Neural progenitor cell (in vitro differentiated cells): Measurements from ENCODE around the gene ANKRD13D.

Source experiments
- EZH2 ChIP-seq: fragments of 200-600 bp; sonication (generic); IDR thresholded peaks from 2 replicates; pipeline ENCODE4 v1.6.1; 2017; ENCODE audit warnings: antibody characterized with exemption, mild to moderate bottlenecking, moderate library complexity
- EZH2phosphoT487 ChIP-seq: fragments of 200-600 bp; sonication (generic); IDR thresholded peaks from 2 replicates; pipeline ENCODE4 v1.6.1; 2017; ENCODE audit warnings: antibody characterized with exemption
- TF ChIP-seq, protein P1 (sequence below): fragments of 200-600 bp; sonication (generic); IDR thresholded peaks from 2 replicates; pipeline ENCODE4 v1.5.1; 2017; ENCODE audit warnings: antibody characterized with exemption, mild to moderate bottlenecking

DNA sequence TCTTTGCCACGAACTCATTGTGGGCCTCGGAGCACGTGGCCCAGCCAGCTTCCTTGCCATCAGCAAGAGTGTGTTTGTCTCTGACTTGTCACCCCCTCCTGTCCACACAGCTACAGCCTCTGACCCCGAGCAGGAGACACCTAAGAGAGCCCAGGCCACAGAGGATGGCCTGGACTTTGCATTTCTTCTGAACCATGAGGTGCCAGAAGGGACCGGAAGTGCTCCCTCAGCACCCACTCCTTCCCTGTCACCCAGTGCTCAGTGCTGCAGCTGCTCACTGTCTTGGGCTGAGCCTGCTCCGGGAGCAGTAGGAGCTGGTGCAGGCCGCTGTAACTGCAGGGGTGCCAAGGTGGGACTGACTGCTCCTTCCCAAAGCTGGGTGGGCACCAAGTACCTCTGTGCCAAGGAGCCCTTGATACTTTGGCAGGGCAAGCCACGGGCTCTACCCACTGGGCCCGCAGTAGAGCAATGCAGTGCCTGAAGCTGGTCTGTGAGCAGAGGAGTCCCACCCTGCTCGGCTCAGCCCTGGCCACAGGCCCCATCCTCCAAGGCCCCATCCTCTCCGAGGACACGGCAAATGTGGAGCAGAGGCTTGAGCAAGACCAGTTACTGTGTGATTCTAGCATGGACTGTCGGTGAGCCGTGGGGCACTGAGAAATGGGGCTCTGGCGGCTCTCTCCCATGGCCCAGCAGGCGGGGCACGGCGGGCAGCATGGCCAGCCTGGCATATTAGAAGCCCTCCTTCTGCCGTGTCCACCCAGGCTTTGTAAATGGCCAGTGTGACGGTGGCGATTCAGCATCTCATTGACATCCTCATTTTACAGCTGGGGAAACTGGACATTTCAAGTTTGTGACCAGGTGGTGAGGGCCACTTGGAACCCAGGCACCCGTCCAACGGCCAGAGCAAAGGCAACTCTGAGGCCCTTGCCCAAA, 16.5 kb upstream of the ANKRD13D start:
- no peak for TF ChIP-seq EZH2
- TF ChIP-seq, protein P1, sequence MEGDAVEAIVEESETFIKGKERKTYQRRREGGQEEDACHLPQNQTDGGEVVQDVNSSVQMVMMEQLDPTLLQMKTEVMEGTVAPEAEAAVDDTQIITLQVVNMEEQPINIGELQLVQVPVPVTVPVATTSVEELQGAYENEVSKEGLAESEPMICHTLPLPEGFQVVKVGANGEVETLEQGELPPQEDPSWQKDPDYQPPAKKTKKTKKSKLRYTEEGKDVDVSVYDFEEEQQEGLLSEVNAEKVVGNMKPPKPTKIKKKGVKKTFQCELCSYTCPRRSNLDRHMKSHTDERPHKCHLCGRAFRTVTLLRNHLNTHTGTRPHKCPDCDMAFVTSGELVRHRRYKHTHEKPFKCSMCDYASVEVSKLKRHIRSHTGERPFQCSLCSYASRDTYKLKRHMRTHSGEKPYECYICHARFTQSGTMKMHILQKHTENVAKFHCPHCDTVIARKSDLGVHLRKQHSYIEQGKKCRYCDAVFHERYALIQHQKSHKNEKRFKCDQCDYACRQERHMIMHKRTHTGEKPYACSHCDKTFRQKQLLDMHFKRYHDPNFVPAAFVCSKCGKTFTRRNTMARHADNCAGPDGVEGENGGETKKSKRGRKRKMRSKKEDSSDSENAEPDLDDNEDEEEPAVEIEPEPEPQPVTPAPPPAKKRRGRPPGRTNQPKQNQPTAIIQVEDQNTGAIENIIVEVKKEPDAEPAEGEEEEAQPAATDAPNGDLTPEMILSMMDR: no peak
- no peak for TF ChIP-seq EZH2phosphoT487
